Forelimb muscle (tissue), 1 donor: ENCODE measurements around the gene MAGEA4. TPM values are rescaled to one million over a fixed set of nuclear protein-coding genes. Genes with fewer than 3 reads are reported as not detected.
"Not testable (repeated sequence)": the region's sequence is repeated elsewhere in the genome, so short reads cannot be mapped to it uniquely, and the experiment has no call there.

ENCODE experiments used
- DNase-seq: peaks from one replicate; pipeline ENCODE4 v3.0.0-alpha.2; 2013; ENCODE audit warnings: low read depth
- polyA plus RNA-seq: library from polyadenylated mRNA; unstranded; fragments of 120-200 nt; gene quantifications from one replicate; pipeline ENCODE4 v1.2.1, GENCODE V29; 2013; ENCODE audit not compliant: insufficient read length

Gene MAGEA4
- polyA plus RNA-seq = not detected

- DNase-seq = no peak
Observed at GRCh38 chrX:151912780-151913179, at the start of gene MAGEA4. TSS of gene MAGEA4 (plus strand) at chrX:151912889. CDS start at chrX:151923665, 10,776 bp downstream.

GRCh38 chrX:151870602-151871001, 42.1 kb upstream of the MAGEA4 start:
- DNase-seq = no peak

GRCh38 chrX:151871244-151871643, 41.4 kb upstream of the MAGEA4 start:
- no peak for DNase-seq

GRCh38 chrX:151873096-151873495, 39.6 kb upstream of the MAGEA4 start:
- DNase-seq = no peak

GRCh38 chrX:151875270-151876026, 37.2 kb upstream of the MAGEA4 start:
- DNase-seq = no peak

GRCh38 chrX:151878574-151878973, 34.1 kb upstream of the MAGEA4 start:
- DNase-seq = no peak

- DNase-seq = no peak
Observed at GRCh38 chrX:151879856-151880255, 32.8 kb upstream of the MAGEA4 start.

GRCh38 chrX:151880895-151881294, 31.8 kb upstream of the MAGEA4 start:
- no peak for DNase-seq

- no peak for DNase-seq
Observed at GRCh38 chrX:151889421-151889820, 23.3 kb upstream of the MAGEA4 start.

- no peak for DNase-seq
Observed at GRCh38 chrX:151896734-151897474, 15.8 kb upstream of the MAGEA4 start.

- no peak for DNase-seq
Observed at GRCh38 chrX:151899622-151900021, 13.1 kb upstream of the MAGEA4 start.

- no peak for DNase-seq
Observed at GRCh38 chrX:151901826-151902225, 10.9 kb upstream of the MAGEA4 start.

GRCh38 chrX:151902813-151903591, 9.7 kb upstream of the MAGEA4 start:
- DNase-seq = peak; percentile 16

GRCh38 chrX:151904989-151905388, 7.7 kb upstream of the MAGEA4 start:
- no peak for DNase-seq

- no peak for DNase-seq
Observed at GRCh38 chrX:151912221-151912620, 468 bp upstream of the MAGEA4 start.

GRCh38 chrX:151918736-151919135, 6.0 kb downstream of the MAGEA4 start:
- not testable (repeated sequence) for DNase-seq

GRCh38 chrX:151919610-151920009, 6.9 kb downstream of the MAGEA4 start:
- DNase-seq = no peak

GRCh38 chrX:151920101-151920500, 7.4 kb downstream of the MAGEA4 start:
- DNase-seq = no peak

GRCh38 chrX:151920530-151920929, 7.8 kb downstream of the MAGEA4 start:
- DNase-seq = no peak

- DNase-seq = no peak
Observed at GRCh38 chrX:151921292-151921691, 8.6 kb downstream of the MAGEA4 start.

- DNase-seq = no peak
Observed at GRCh38 chrX:151921866-151922265, 9.2 kb downstream of the MAGEA4 start.

- DNase-seq = no peak
Observed at GRCh38 chrX:151922692-151923091, 10.0 kb downstream of the MAGEA4 start.
